ENCODE data around the gene SULT2A1.

DNA sequence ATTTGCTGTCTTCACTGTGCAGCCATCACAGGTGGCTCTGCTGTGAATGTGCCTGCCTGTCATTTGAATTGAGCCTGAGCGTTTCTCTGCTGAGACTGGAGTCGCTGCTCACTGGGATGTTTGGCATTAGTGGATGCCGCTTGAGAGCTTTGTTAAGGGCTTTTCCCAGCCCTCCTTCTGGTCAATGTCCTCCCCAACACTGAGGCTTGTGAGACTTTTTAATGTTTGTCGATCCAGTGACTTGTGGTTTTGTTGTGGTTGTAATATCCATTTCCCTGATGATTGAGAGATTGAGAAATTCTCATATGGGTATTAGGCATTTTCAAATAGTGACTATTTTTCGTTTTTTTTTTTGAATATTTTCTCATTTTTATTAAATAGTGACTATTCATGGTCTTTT is 24.5 kb downstream of the SULT2A1 start:
- TF ChIP-seq, protein P1, sequence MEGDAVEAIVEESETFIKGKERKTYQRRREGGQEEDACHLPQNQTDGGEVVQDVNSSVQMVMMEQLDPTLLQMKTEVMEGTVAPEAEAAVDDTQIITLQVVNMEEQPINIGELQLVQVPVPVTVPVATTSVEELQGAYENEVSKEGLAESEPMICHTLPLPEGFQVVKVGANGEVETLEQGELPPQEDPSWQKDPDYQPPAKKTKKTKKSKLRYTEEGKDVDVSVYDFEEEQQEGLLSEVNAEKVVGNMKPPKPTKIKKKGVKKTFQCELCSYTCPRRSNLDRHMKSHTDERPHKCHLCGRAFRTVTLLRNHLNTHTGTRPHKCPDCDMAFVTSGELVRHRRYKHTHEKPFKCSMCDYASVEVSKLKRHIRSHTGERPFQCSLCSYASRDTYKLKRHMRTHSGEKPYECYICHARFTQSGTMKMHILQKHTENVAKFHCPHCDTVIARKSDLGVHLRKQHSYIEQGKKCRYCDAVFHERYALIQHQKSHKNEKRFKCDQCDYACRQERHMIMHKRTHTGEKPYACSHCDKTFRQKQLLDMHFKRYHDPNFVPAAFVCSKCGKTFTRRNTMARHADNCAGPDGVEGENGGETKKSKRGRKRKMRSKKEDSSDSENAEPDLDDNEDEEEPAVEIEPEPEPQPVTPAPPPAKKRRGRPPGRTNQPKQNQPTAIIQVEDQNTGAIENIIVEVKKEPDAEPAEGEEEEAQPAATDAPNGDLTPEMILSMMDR (IDR thresholded peaks at IDR 0.05): no peak
- TF ChIP-seq POLR2A (IDR thresholded peaks at IDR 0.05): no peak
